HCT116 (cell line): Measurements from ENCODE around the gene HMGA1. TPM values are rescaled to one million over a fixed set of nuclear protein-coding genes. Genes with fewer than 3 reads are reported as not detected.

Experiments
- ATAC-seq: fragments of 200-7000 bp; cut with Tn5 transposase; 2 replicates; pipeline ENCODE4 v1.9.1; 2020; ENCODE audit warnings: mild to moderate bottlenecking, moderate library complexity
- BruUV-seq: library from RNA; stranded (reverse); fragments of 400-500 nt; replicated peaks from 2 replicates; lab custom pipeline; 2021; lab: Mats Ljungman, UMichigan
- CTCF ChIA-PET: fragments of 300-600 bp; sonication (Branson Sonifier 250); formaldehyde crosslinking; loops from one replicate; lab custom pipeline; 2021; ENCODE audit warnings: antibody characterized with exemption; lab: Charles Lee
- POLR2A ChIA-PET: fragments of 300-600, 350-600 bp; sonication (Branson Sonifier 250); formaldehyde crosslinking; loops from one replicate; lab custom pipeline; 2021; ENCODE audit warnings: antibody characterized with exemption; lab: Charles Lee
- RAD21 ChIA-PET, 2 experiments: fragments of 300-600 bp; sonication (Branson Sonifier 250); formaldehyde crosslinking; loops; one replicate each; lab custom pipeline; 2023; ENCODE audit warnings: low total read pairs in 2 of 2; ENCODE audit not compliant: uncharacterized antibody in 2 of 2, unreplicated experiment in 2 of 2, low non-redundant PET in 1 of 2; lab: Charles Lee
- DNase-seq: peaks from one replicate; pipeline ENCODE4 v3.0.0-alpha.2; 2010; ENCODE audit warnings: low read depth, low spot score
- H2AFZ ChIP-seq: fragments of 200-600 bp; shearing (Covaris generic), sonication (generic); 2 replicates; pipeline ENCODE4 v1.6.1; 2017; ENCODE audit warnings: low read depth, mixed run types, mixed read lengths, antibody characterized with exemption, low read length; ENCODE audit not compliant: poor library complexity, severe bottlenecking
- H3K27ac ChIP-seq: 2 replicates; pipeline ENCODE4 v1.5.1; 2012; ENCODE audit warnings: low read depth, low read length
- H3K27me3 ChIP-seq: fragments of 200-600 bp; sonication (generic); 2 replicates; pipeline ENCODE4 v1.6.1; 2016; ENCODE audit warnings: mixed run types, low read length, mixed read lengths; ENCODE audit not compliant: insufficient read depth
- H3K36me3 ChIP-seq, 2 experiments: fragments of 200-500 bp in 1 of 2; fragments of 200-600 bp in 1 of 2; sonication (Bioruptor generic) in 1 of 2; sonication (generic) in 1 of 2; 2 replicates each; pipeline versions ENCODE4 v1.5.1 to v1.6.1; 2014 to 2016; ENCODE audit warnings: low read length in 2 of 2, inconsistent platforms in 1 of 2, mixed read lengths in 1 of 2, mixed run types in 1 of 2; ENCODE audit not compliant: insufficient read depth in 2 of 2, control insufficient read depth in 1 of 2
- H3K4me1 ChIP-seq, 2 experiments: fragments of 200-600 bp in 1 of 2; sonication (generic) in 1 of 2; 2 replicates each; pipeline versions ENCODE4 v1.5.1 to v1.6.1; 2012 to 2017; ENCODE audit warnings: low read length in 2 of 2, inconsistent platforms in 1 of 2, mild to moderate bottlenecking in 1 of 2, mixed read lengths in 1 of 2, mixed run types in 1 of 2, moderate library complexity in 1 of 2; ENCODE audit not compliant: insufficient read depth in 2 of 2, control insufficient read depth in 1 of 2
- H3K4me2 ChIP-seq: fragments of 200-600 bp; sonication (generic); 2 replicates; pipeline ENCODE4 v1.6.1; 2017; ENCODE audit warnings: mixed run types, low read length, mixed read lengths
- H3K4me3 ChIP-seq, 2 experiments: fragments of 200-600 bp in 1 of 2; sonication (generic) in 1 of 2; replicated peaks in 1 of 2; 2 replicates each; pipeline ENCODE4 v1.5.1; 2011 to 2016; ENCODE audit warnings: low read length in 2 of 2, control low read depth in 1 of 2, low read depth in 1 of 2, mild to moderate bottlenecking in 1 of 2, mixed read lengths in 1 of 2, mixed run types in 1 of 2
- H3K79me2 ChIP-seq: fragments of 200-600 bp; sonication (generic); 2 replicates; pipeline ENCODE4 v1.6.1; 2017; ENCODE audit warnings: mild to moderate bottlenecking, mixed run types, low read length, moderate library complexity, mixed read lengths; ENCODE audit not compliant: insufficient read depth
- H3K9ac ChIP-seq: fragments of 200-600 bp; sonication (generic); 2 replicates; pipeline ENCODE4 v1.6.1; 2016; ENCODE audit warnings: low read length, mixed read lengths
- H3K9me2 ChIP-seq: fragments of 200-600 bp; sonication (generic), shearing (Covaris generic); 2 replicates; pipeline ENCODE4 v1.6.1; 2017; ENCODE audit warnings: mixed run types, mild to moderate bottlenecking, moderate library complexity; ENCODE audit not compliant: insufficient read depth
- H3K9me3 ChIP-seq, 2 experiments: fragments of 200-500 bp in 1 of 2; fragments of 200-600 bp in 1 of 2; sonication (Bioruptor generic) in 1 of 2; sonication (generic) in 1 of 2; 2 replicates each; pipeline ENCODE4 v1.6.1; 2014 to 2017; ENCODE audit warnings: low read length in 2 of 2, mixed read lengths in 2 of 2, inconsistent platforms in 1 of 2, low read depth in 1 of 2, mild to moderate bottlenecking in 1 of 2, mixed run types in 1 of 2, moderate library complexity in 1 of 2; ENCODE audit not compliant: control insufficient read depth in 1 of 2, insufficient read depth in 1 of 2
- H4K20me1 ChIP-seq: fragments of 200-600 bp; sonication (generic), shearing (Covaris generic); 2 replicates; pipeline ENCODE4 v1.6.1; 2017; ENCODE audit warnings: mixed run types, mild to moderate bottlenecking, moderate library complexity; ENCODE audit not compliant: insufficient read depth
- ATF3 ChIP-seq: IDR thresholded peaks from 2 replicates; pipeline ENCODE4 v1.6.1; 2012
- CBX3 ChIP-seq: IDR thresholded peaks from 2 replicates; pipeline ENCODE4 v1.6.1; 2012; ENCODE audit warnings: low read depth
- CEBPB ChIP-seq: IDR thresholded peaks from 2 replicates; pipeline ENCODE4 v1.6.1; 2012; ENCODE audit warnings: low read depth
- CTCF ChIP-seq, 3 experiments: fragments of 200-600 bp in 1 of 3; sonication (generic) in 1 of 3; IDR thresholded peaks in 2 of 3; conservative IDR thresholded peaks in 1 of 3; 2 replicates each; pipeline ENCODE4 v1.5.1; 2012 to 2017; ENCODE audit warnings: low read depth in 2 of 3, low read length in 2 of 3, antibody characterized with exemption in 1 of 3, borderline replicate concordance in 1 of 3, control low read depth in 1 of 3, mild to moderate bottlenecking in 1 of 3, mixed read lengths in 1 of 3, mixed run types in 1 of 3, moderate library complexity in 1 of 3; ENCODE audit not compliant: insufficient read depth in 1 of 3
- ELF1 ChIP-seq: IDR thresholded peaks from 2 replicates; pipeline ENCODE4 v1.6.1; 2012; ENCODE audit warnings: low read depth, borderline replicate concordance
- EZH2 ChIP-seq: fragments of 200-600 bp; sonication (generic); IDR thresholded peaks from 2 replicates; pipeline ENCODE4 v1.6.1; 2017; ENCODE audit warnings: antibody characterized with exemption, mixed run types
- EZH2phosphoT487 ChIP-seq: fragments of 200-600 bp; IDR thresholded peaks from 2 replicates; pipeline ENCODE4 v1.6.1; 2018; ENCODE audit warnings: antibody characterized with exemption, borderline replicate concordance
- FOSL1 ChIP-seq: IDR thresholded peaks from 2 replicates; pipeline ENCODE4 v1.6.1; 2012; ENCODE audit warnings: low read depth
- JUND ChIP-seq: IDR thresholded peaks from 2 replicates; pipeline ENCODE4 v1.6.1; 2012
- POLR2AphosphoS5 ChIP-seq: IDR thresholded peaks from 2 replicates; pipeline ENCODE4 v1.6.1; 2011; ENCODE audit warnings: mild to moderate bottlenecking, low read depth, low read length, moderate library complexity
- RAD21 ChIP-seq: IDR thresholded peaks from 2 replicates; pipeline ENCODE4 v1.6.1; 2012; ENCODE audit warnings: low read depth, mild to moderate bottlenecking
- SIN3A ChIP-seq: IDR thresholded peaks from 2 replicates; pipeline ENCODE4 v1.6.1; 2012; ENCODE audit warnings: low read depth
- YY1 ChIP-seq: IDR thresholded peaks from 2 replicates; pipeline ENCODE4 v1.6.1; 2011; ENCODE audit warnings: low read length, low read depth, moderate library complexity, mild to moderate bottlenecking; ENCODE audit not compliant: insufficient replicate concordance; ENCODE audit errors: extremely low read depth
- ZBTB33 ChIP-seq: IDR thresholded peaks from 2 replicates; pipeline ENCODE4 v1.6.1; 2011; ENCODE audit warnings: mild to moderate bottlenecking, low read length, moderate library complexity; ENCODE audit not compliant: insufficient replicate concordance; ENCODE audit errors: extremely low read depth
- ZNF274 ChIP-seq: fragments of 200-500 bp; sonication (Bioruptor generic); IDR thresholded peaks from 2 replicates; pipeline ENCODE4 v1.6.1; 2014; ENCODE audit warnings: mild to moderate bottlenecking, low read depth, low read length, inconsistent platforms
- intact Hi-C: fragments of 100-400 bp; cut with micrococcal nuclease; formaldehyde crosslinking; loops from 2 replicates; pipeline ENCODE4 v1.10.0; 2022
- total RNA-seq: library from RNA; stranded (reverse); gene quantifications from one replicate; pipeline ENCODE4 v1.2.1, GENCODE V29; 2021; ENCODE audit not compliant: unreplicated experiment

The HMGA1 gene
- total RNA-seq, 1 experiment from 2014 or later, result 2,459 TPM

GRCh38 chr6:34285448-34286164, 48.9 kb downstream of the HMGA1 start (continued):
- TF ChIP-seq ZBTB33 (no peak), EZH2 (no peak), JUND (no peak), YY1 (no peak), SIN3A (no peak), CTCF (IDR thresholded peaks at IDR 0.05 in 2 of 3, conservative IDR thresholded peaks at IDR 0.05 in 1 of 3; ENCODE audit: borderline replicate concordance in 1 of 3, insufficient read depth in 1 of 3, low read depth in 2 of 3, low read length in 2 of 3) (no peak), CEBPB (no peak), POLR2AphosphoS5 (no peak), ZNF274 (no peak), CBX3 (no peak)

GRCh38 chr6:34288581-34288980, 51.9 kb downstream of the HMGA1 start:
- CTCF ChIA-PET, result no interaction called here
- H3K27ac ChIP-seq, result no peak overlapping the region
- RAD21 ChIA-PET, result no interaction called here
- ATAC-seq (no peak), DNase-seq (no peak)
- no peaks in the 10 kb centered on the region for H3K9me3 ChIP-seq
- no peaks in the 10 kb centered on the region for H3K79me2 ChIP-seq
- no peaks in the 10 kb centered on the region for H3K27me3 ChIP-seq
- H2AFZ ChIP-seq, result no peak overlapping the region
- H3K36me3 ChIP-seq, result peaks cover 5 to 30% of the 10 kb centered on the region in 2 experiments; a peak in 3 of 4 replicates
- intact Hi-C loops, result no loop called here
- no peaks in the 10 kb centered on the region for H3K9me2 ChIP-seq
- no peaks in the 10 kb centered on the region for H4K20me1 ChIP-seq
- H3K9ac ChIP-seq, result no peak overlapping the region
- H3K4me2 ChIP-seq, result no peak overlapping the region
- POLR2A ChIA-PET, result no interaction called here
- H3K4me3 ChIP-seq, result no peak overlapping the region
- no TSS peak for BruUV-seq
- no peaks in the 10 kb centered on the region for H3K4me1 ChIP-seq
- TF ChIP-seq FOSL1 (no peak), RAD21 (no peak), CTCF (IDR thresholded peaks at IDR 0.05 in 2 of 3, conservative IDR thresholded peaks at IDR 0.05 in 1 of 3; ENCODE audit: borderline replicate concordance in 1 of 3, insufficient read depth in 1 of 3, low read depth in 2 of 3, low read length in 2 of 3) (no peak), ATF3 (no peak), CEBPB (no peak), EZH2 (no peak), EZH2phosphoT487 (no peak), POLR2AphosphoS5 (no peak), ELF1 (no peak), CBX3 (no peak)
